SK-N-SH treated with all-trans-retinoic acid at 6 μM for 48 hours (cell line): ENCODE results near the gene NBPF15.
"Not testable (repeated sequence)": the region's sequence is repeated elsewhere in the genome, so short reads cannot be mapped to it uniquely, and the experiment has no call there.

ENCODE experiments used
- ATAC-seq: fragments of 200-7000 bp; cut with Tn5 transposase; 3 replicates; pipeline ENCODE4 v1.9.1; 2020; ENCODE audit warnings: mild to moderate bottlenecking, moderate library complexity

Gene NBPF15, protein sequence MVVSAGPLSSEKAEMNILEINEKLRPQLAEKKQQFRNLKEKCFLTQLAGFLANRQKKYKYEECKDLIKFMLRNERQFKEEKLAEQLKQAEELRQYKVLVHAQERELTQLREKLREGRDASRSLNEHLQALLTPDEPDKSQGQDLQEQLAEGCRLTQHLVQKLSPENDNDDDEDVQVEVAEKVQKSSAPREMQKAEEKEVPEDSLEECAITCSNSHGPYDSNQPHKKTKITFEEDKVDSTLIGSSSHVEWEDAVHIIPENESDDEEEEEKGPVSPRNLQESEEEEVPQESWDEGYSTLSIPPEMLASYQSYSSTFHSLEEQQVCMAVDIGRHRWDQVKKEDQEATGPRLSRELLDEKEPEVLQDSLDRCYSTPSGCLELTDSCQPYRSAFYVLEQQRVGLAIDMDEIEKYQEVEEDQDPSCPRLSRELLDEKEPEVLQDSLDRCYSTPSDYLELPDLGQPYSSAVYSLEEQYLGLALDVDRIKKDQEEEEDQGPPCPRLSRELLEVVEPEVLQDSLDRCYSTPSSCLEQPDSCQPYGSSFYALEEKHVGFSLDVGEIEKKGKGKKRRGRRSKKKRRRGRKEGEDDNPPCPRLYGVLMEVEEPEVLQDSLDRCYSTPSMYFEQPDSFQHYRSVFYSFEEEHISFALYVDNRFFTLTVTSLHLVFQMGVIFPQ

DNA sequence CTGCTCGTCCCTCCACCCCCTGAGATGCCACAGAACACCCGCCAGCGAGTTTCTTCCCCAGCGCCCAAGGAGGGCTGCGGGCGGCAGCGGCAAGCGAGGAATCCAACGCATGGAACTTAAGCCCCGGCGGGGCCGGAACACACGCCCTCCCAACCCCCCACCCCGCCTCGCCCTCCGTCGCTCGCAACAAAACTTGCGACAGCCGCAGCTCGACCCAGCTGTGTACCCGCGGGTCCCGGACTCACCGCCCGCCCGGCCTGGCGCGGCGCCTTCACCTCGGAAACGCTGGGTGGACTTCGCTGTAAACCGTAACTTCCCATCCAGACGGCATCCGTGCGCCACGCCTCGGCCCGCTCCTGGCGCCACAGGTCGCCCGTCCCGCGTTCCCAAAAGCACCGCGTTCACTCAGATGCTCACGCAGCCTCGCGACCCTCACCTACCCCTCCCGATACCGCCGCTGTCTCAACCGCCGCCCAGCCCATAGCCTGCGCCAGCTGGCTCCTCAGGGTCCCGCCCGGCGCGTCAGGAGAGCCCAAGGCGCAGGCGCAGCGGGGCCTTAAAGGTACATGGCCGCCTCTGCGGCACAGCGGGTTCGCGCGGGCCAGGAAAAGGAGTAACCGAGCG, at the start of gene NBPF15:
Gene NBPF15, minus strand, starts transcription at position 534 of the 624 bp plus-strand sequence. CDS start 21,666 bp downstream, outside the sequence.
- peak; percentile 99 for ATAC-seq

DNA sequence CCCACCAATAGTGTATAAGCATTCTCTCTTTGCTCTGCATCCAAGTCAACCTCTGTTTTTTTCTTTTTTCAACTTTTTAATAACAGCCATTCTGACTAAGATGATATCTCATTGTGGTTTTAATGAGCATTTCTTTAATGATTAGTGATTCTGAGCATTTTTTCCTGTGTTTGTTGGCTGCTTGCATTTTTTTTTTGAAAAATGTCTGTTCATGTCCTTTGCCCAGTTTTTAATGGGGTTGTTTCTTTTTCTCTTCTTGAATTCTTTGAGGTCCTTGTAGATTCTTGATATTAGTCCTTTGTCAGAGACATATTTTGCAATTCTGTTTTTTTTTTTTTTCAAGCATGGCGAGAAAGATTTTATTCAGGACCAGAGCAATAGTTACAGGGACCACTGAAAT, 35.0 kb upstream of the NBPF15 start:
- not testable (repeated sequence) for ATAC-seq

DNA sequence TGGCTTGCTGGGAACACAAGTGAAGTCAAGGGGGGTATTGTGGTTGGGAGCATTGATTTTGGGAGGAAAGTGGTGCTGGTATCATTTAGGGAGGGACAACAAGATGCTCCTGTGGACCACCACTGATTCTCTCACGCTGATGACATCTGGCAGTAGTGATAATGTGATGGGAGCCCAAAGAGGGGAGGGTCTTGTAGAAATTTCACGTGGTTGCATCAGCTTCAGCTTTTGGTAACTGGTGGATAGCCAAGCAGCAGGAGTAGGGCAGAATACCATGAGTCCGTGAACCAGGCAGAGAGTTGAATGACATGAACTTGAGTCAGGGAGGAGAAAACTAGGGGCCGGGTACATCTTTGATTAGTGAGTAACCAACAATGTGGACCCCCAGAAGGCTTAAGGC, 32.7 kb upstream of the NBPF15 start:
- ATAC-seq = not testable (repeated sequence)

DNA sequence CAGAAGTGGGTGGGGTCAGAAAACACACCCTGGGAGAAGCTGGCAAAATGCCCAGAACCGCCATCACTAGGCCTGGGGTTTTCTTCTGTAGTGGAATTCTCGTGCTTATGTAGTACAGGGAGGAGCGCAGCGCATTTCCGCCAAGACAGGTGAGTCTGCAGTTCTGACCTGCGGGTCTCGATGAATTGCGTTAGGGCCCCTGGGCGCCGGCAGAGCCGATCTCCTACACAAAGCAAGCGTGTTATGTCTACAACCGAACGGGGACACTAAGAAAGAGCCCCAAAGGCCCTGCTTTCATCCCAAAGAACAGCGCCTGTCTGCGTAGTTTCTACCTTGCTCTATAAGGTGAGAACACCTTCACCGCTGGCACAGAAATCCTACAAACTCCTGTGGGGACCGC, 28.9 kb upstream of the NBPF15 start:
- ATAC-seq = not testable (repeated sequence)

DNA sequence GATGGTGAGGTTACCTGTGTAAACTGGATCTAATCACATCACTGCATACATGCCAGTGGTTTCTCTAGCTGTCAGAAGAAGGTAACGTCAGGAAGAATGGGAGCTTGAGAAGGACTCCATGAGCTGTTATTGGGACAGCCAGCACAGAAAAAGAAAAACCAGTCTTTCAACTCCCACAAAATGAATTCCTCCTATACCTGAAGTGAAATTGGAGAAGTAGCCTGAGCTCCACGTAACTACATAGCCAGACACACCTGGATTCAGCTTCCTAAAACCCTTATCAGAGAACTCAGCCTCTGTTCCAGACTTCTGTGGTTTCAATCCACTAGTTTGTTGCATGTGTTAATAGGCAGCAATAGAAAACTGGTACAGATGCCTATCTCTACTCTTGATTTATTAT, 25.5 kb upstream of the NBPF15 start:
- not testable (repeated sequence) for ATAC-seq

DNA sequence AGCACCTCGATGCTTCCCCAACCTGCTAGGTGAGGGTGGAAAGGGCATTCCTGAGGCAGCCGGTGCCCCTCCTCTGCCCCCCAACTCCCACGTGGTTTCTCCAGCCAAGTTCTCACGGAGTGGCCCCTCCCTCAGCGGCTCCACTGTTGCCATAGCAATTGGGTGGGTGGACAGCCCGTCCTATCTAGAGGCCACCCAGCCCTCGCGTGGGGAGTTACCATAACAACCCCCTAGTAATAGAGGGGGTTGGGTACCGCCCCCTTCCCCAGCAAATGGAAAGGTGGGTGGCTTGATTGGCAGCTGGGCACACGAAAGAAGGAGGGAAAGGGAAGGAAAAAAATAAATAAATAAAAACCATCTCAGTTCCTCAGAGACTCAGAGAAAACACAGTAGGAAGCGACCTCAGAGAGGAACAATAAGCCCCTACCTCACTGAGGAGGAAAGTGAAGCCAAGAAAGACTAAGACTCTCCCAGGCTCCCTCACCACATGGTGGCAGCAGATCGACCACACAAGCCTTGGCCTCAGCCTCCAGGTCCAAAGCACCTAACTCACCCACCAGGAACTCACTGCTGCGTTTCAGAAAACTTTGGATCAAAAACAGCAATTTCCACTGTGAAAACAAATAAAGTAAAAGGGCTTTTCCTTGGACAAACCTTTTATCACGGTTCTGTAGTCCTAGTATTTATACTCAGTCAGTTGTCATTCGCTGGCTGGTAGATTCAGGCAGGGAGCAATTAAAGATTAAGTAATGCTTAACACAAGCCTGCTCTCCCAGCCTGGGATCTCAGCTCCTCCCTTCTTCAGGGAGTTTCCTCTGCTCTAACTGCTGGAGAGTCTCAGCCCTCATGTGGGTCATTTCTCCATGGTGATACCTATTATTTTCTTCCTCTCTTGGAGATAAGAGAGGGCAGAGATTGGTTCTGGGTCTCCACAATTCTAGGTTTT, 23.9 kb upstream of the NBPF15 start:
- ATAC-seq = peak; percentile 94

DNA sequence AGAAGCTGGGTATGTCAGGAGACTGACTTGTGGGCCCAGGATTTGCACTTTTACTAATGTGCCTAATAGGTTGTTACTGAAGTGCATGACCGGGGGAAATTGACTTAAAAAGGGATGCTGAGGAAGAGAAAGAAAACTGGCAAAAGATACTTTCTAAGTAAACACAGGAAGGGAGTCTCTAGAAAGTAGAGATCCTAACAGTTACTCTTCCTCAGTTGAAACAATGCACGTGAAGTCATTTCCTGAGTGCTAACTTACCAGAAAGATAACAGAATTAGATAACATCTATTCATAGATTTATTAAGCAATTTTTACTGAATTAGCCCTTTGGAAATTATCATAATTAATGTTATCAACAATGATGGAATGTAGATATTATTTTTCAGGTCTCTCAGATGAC, 12.4 kb upstream of the NBPF15 start:
- not testable (repeated sequence) for ATAC-seq

DNA sequence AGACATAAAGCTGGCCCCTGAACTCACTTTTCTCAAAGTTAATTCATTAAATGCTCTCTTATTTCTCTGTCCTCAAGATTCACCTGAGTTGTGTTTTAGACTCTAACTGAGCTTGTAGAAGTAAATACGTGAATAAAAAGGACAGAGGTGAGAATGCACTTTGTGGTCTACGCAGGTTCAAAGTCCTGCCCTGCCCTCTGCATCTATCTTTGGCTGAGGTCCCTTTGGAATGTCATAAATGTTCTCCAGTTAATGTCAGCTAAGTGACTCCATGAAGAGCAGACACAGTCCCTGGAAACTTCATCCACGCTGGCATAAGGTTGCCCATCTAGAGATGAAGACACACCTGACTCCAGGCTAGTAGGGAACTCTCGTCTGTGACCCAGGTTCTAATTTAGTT, 10.0 kb upstream of the NBPF15 start:
- ATAC-seq = not testable (repeated sequence)

DNA sequence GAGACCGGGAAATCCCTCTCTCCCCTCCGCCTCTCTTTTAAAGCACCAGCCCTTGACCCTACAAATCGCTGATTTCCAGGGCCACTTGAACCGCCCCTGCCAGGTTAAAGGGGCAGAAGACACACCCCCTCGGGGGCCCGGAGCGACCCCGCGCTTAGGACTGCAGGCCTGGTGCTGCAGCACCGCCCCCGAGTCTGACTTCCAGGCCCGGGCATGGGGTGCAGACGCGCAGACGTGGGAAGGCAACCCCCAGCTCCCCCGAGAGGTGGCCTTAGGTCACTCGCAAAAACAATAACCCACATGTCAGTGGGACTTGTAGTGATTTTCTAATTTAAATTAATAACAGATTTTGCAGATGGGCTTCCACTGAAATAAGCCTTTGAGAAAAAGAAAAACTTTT, 309 bp upstream of the NBPF15 start:
- peak; percentile 18 for ATAC-seq

DNA sequence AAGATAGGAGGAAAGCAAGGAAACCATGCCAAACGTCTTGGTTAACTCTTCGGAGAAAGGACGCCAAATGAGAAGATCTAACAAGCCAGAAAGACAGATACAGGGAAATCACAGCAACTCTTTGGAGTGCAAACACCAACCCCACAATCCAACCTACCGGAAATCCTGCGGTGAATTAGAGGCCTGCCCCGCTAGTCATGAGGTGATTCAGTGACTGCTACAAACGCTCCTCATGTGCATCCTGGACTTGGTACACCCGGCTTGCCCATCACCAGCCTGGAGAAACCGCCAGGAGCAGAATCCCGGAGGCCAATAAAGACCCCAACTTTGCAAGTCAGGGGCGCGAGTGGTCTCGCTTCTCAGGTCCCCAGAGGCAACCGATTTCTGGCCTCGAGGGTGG, 783 bp downstream of the NBPF15 start:
- ATAC-seq = peak; percentile 86

DNA sequence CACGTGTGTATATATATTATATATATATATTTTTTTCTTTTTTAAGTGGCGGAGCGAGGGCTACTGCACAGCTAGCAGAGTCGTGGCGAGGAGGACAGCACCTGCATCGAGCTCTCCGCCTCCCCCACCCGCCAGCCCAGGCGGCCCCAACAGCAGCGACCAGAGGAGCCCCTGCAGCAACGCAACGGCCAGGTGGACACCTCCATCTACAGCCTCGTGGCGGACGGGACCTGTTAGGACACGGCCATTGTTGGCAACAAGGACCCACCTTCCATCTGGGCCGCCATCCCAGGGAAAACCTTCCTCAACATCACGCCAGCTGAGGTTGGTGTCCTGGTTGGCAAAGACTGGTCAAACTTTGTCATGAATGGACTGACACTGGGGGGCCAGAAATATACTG, 19.1 kb downstream of the NBPF15 start:
- not testable (repeated sequence) for ATAC-seq

DNA sequence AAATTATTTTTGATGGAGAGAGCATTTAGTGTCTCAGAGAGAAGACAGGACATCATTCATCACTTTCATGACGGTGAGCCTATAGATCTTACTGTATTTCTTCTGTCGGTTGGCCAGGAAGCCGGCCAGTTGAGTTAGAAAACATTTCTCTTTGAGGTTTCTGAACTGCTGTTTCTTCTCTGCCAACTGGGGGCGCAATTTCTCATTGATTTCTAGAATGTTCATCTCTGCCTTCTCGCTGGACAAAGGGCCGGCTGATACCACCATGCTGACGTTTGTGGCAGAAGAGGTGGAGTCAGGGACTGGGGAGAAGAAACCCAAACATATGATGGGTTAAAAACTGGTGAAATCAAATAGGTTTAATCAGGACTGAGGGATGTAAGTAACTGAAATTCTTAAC, 21.7 kb downstream of the NBPF15 start:
- ATAC-seq = not testable (repeated sequence)

DNA sequence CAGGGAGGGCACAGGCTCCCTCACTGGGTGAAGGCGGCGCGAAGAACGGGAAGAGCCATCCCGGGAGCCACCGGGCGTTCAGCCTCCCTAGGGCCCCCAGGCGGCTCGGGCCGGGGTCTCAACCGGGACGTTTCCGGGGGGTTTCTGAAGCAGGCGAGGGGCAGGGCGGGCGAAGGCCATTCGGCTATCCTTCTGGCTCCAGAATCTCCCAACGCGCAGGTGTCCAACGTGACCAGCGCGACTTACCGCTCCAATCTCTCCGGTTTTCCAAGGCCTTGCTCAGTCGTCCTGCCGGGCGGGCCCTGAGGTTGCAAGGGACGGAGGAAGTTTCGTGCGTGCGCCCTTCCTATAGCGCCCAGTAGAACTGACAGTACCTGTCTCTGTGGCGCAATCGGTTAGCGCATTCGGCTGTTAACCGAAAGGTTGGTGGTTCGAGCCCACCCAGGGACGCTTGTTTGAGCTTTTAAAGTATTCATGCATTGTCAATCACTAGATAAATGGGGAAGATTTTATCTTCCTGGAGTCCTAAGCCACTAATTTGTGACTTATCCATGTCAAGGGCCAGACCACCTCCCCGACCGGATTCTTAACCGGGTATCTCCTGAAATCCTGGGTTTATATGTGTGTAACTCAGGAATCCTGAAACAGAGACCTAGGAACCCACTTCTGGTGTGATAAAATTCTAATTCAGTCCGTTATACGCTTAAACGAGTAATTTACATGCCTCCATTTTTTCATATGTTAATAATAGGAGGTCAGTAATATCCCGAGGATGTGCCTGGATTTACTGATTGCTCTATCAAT, 42.4 kb downstream of the NBPF15 start:
- ATAC-seq = not testable (repeated sequence)

DNA sequence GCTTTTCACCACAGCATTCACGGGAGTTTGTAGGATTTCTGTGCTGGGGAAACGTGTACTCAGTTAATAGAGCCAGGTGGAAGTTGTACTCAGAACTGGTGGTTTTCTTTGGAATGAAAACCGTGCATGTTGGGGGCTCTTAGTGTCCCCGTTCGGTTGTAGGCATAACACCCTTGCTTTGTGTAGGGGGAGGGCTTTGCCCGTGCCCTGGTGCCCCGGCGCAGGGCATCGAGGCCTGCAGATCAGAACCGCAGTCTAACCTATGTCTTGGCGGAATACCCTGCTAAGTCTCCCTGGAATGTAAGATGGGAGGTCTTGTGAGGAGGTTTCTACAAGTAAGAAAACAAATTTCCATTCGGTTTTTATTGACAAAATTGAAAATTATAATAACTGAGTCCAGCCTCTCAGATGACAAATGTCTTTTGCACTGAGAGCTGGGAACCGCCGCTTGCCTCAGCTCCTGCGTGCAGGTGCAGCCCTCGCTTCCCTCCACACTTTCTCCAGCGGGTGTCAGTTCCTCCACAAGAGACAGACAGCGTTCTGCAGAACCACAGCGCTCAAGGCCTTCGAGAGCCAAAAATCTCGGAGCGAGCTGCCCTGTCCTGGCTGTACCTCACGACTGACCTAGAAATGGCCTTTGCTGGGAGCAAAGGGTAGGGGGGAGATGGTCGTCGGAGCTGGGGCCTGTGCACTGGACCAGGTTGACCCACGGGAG, 47.9 kb downstream of the NBPF15 start:
- ATAC-seq = not testable (repeated sequence)
